Esophagus squamous epithelium (tissue), 5 donors: ENCODE data around the gene KAT5. TPM values are rescaled to one million over a fixed set of nuclear protein-coding genes. Genes with fewer than 3 reads are reported as not detected.
A peak's percentile ranks its signal among the peaks of the same experiment; 100 is the strongest.

Experiments
- DNase-seq: peaks from one replicate; lab custom pipeline; 2025; lab: John Stamatoyannopoulos, UW
- H3K27ac ChIP-seq, 4 donors: fragments of 200-600 bp; sonication (generic); one replicate each; pipeline ENCODE4 v1.5.1; 2016 to 2019; ENCODE audit warnings: mild to moderate bottlenecking in 1 of 4
- H3K27me3 ChIP-seq, 4 donors: fragments of 200-600 bp; sonication (generic); 1 replicate in 3 of 4; 2 replicates in 1 of 4; pipeline versions ENCODE4 v1.5.1 to v1.6.0; 2017 to 2021; ENCODE audit warnings: antibody characterized with exemption in 1 of 4
- H3K36me3 ChIP-seq, 3 donors: fragments of 200-600 bp; sonication (generic); one replicate each; pipeline ENCODE4 v1.5.1; 2016 to 2019
- H3K4me1 ChIP-seq, 3 donors: fragments of 200-600 bp; sonication (generic); one replicate each; pipeline ENCODE4 v1.5.1; 2017 to 2019
- H3K4me3 ChIP-seq, 4 donors: fragments of 200-600 bp; sonication (generic); 1 replicate in 3 of 4; 2 replicates in 1 of 4; pipeline ENCODE4 v1.5.1; 2016 to 2019; ENCODE audit warnings: mild to moderate bottlenecking in 2 of 4, moderate library complexity in 1 of 4
- H3K9me3 ChIP-seq, 3 donors: fragments of 200-600 bp; sonication (generic); one replicate each; pipeline ENCODE4 v1.5.1; 2016 to 2019
- CTCF ChIP-seq, 6 experiments: fragments of 450-650 bp in 4 of 6; fragments of 200-600 bp in 2 of 6; sonication (generic) in 2 of 6; IDR thresholded peaks; one replicate each; pipeline ENCODE4 v1.5.1; 2016 to 2019; ENCODE audit warnings: antibody characterized with exemption in 6 of 6, mild to moderate bottlenecking in 4 of 6, moderate library complexity in 4 of 6
- POLR2A ChIP-seq, 4 donors: fragments of 450-650 bp; IDR thresholded peaks; one replicate each; pipeline ENCODE4 v1.6.1; 2017; ENCODE audit warnings: antibody characterized with exemption in 4 of 4, mild to moderate bottlenecking in 4 of 4, moderate library complexity in 3 of 4
- WGBS, 2 donors: methylation state at CpG; one replicate each; pipeline ENCODE4 v1.1.5; 2018; 5-methylcytosine and 5-hydroxymethylcytosine counted together
- intact Hi-C: fragments of 100-400 bp; cut with DNase I; formaldehyde crosslinking; loops from one replicate; pipeline ENCODE4 v1.15.0; 2022
- total RNA-seq, 4 donors: library from RNA; depleted of rRNA; stranded (reverse); fragments of >200 nt; gene quantifications; one replicate each; pipeline ENCODE4 v1.1.0, GENCODE V29; 2016
- donor health status: DM: yes; HTN: yes; CAD: no.

The KAT5 gene
- total RNA-seq, 4 donors from 2014 or later: 38.2 to 64.7 (median 51.1) TPM

- 3% methylated on average over 7 of the region's 17 CpGs; no CpG with 5 or more reads in 1 of the 2 donors for WGBS, 2 donors
Observed at GRCh38 chr11:65719871-65720210, 7.8 kb downstream of the KAT5 start.

GRCh38 chr11:65720211-65720934 is 8.3 kb downstream of the KAT5 start, which contains the start of gene RNASEH2C:
RNASEH2C (minus strand) TSS chr11:65720798; CDS start chr11:65720758, 40 bp downstream.
- peak within 1 kb of the TSS; percentile 81 to 91 (median 90) for H3K27ac ChIP-seq
- WGBS, 2 donors: 0 to 1% methylated on average over 17 to 20 of the region's 76 CpGs
- H3K4me1 ChIP-seq: peaks cover 16 to 40% (median 18%) of the 10 kb centered on the region in 3 donors
- no peaks in the 10 kb centered on the region for H3K9me3 ChIP-seq
- peaks cover 21 to 42% (median 37%) of the 10 kb centered on the region in 3 donors for H3K36me3 ChIP-seq
- H3K4me3 ChIP-seq: peak within 1 kb of the TSS; percentile 62 to 87 (median 80)
- H3K27me3 ChIP-seq: no peaks in the 10 kb centered on the region
- TF ChIP-seq POLR2A (IDR thresholded peaks at IDR 0.05) (peak in 3 of 4 donors; percentile 56 to 83 (median 82)), CTCF (IDR thresholded peaks at IDR 0.05) (peak in 2 of 6 experiments; percentile 18 to 20)
- no peak for DNase-seq
- intact Hi-C loops: no loop called here

More at GRCh38 chr11:65719871-65720210, 7.8 kb downstream of the KAT5 start:
- DNase-seq: no peak
- Histone ChIP-seq H3K4me3 (peak overlapping the region; percentile 62 to 87 (median 80)), H3K27me3 (no peaks in the 10 kb centered on the region), H3K9me3 (no peaks in the 10 kb centered on the region), H3K36me3 (peaks cover 25 to 48% (median 38%) of the 10 kb centered on the region in 3 donors), H3K27ac (peak overlapping the region; percentile 81 to 91 (median 90)), H3K4me1 (peaks cover 16 to 40% (median 18%) of the 10 kb centered on the region in 3 donors)
- TF ChIP-seq CTCF (IDR thresholded peaks at IDR 0.05) (no peak), POLR2A (IDR thresholded peaks at IDR 0.05) (no peak)
- intact Hi-C loops: loop anchor here (10.0 kb wide), 1 partner anchor 55 kb away; no protein-coding TSS in a partner anchor

DNA sequence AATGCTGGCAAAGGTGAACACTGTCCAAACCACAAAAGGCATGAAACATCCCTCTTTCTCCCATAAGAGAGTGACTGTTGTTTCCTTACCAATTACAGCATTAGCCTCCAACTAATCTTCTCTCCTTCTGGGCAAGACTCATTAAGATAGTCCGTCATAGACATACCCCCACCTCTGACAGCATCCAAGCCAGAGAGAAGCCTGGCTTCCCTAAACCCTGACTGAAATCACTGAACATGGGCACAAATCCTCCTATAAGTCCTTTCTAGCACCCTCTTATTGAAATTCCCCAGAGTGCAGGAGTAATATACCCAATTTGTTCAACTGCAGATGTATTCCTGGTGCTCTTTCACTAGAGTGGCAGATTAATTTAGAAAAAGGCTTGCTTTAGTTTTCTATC is 10.2 kb downstream of the KAT5 start:
- intact Hi-C loops: no loop called here
- 80% methylated on average over 1 of the region's 1 CpG; no CpG with 5 or more reads in 1 of the 2 donors for WGBS, 2 donors

GRCh38 chr11:65726660-65727059 is 14.6 kb downstream of the KAT5 start:
- TF ChIP-seq POLR2A (IDR thresholded peaks at IDR 0.05): no peak
- no peak for TF ChIP-seq CTCF (IDR thresholded peaks at IDR 0.05)
- WGBS, 2 donors: 72 to 79% methylated on average over 5 to 6 of the region's 6 CpGs

More for the DNA sequence above, 10.2 kb downstream of the KAT5 start:
- no peaks in the 10 kb centered on the region for H3K27me3 ChIP-seq
- H3K9me3 ChIP-seq: no peaks in the 10 kb centered on the region
- DNase-seq: no peak
- no peak for TF ChIP-seq CTCF (IDR thresholded peaks at IDR 0.05)
- TF ChIP-seq POLR2A (IDR thresholded peaks at IDR 0.05): no peak
- H3K36me3 ChIP-seq: peaks cover 11 to 23% (median 19%) of the 10 kb centered on the region in 3 donors
- no peak overlapping the region for H3K4me3 ChIP-seq
- no peak overlapping the region for H3K27ac ChIP-seq
- peaks cover 16 to 37% (median 18%) of the 10 kb centered on the region in 3 donors for H3K4me1 ChIP-seq

GRCh38 chr11:65727865-65728264 is 15.8 kb downstream of the KAT5 start:
- Histone ChIP-seq H3K36me3 (no peaks in the 10 kb centered on the region), H3K4me3 (no peak overlapping the region), H3K9me3 (no peaks in the 10 kb centered on the region), H3K27me3 (peaks cover 0 to 4% (median 0%) of the 10 kb centered on the region in 4 donors), H3K27ac (no peak overlapping the region), H3K4me1 (no peaks in the 10 kb centered on the region)
- WGBS, 2 donors: 94 to 100% methylated on average over 2 to 12 of the region's 15 CpGs
- no peak for DNase-seq
- intact Hi-C loops: no loop called here
- TF ChIP-seq CTCF (IDR thresholded peaks at IDR 0.05) (no peak), POLR2A (IDR thresholded peaks at IDR 0.05) (no peak)

More at GRCh38 chr11:65726660-65727059, 14.6 kb downstream of the KAT5 start:
- Histone ChIP-seq H3K36me3 (no peaks in the 10 kb centered on the region), H3K4me1 (no peaks in the 10 kb centered on the region), H3K9me3 (no peaks in the 10 kb centered on the region), H3K4me3 (no peak overlapping the region), H3K27me3 (peaks cover 0 to 4% (median 0%) of the 10 kb centered on the region in 4 donors), H3K27ac (no peak overlapping the region)
- intact Hi-C loops: no loop called here
- DNase-seq: no peak
